IMR-90 (cell line): ENCODE results near the gene LYPD5. TPM values are rescaled to one million over a fixed set of nuclear protein-coding genes. Genes with fewer than 3 reads are reported as not detected.

Experiments
- ATAC-seq: fragments of 200-7000 bp; cut with Tn5 transposase; 2 replicates; pipeline ENCODE4 v1.9.1; 2020; ENCODE audit warnings: low read depth, mild to moderate bottlenecking, moderate library complexity
- BruUV-seq: library from RNA; stranded (reverse); fragments of 400-500 nt; replicated peaks from 2 replicates; lab custom pipeline; 2021; lab: Mats Ljungman, UMichigan
- CTCF ChIA-PET: fragments of 300-600 bp; formaldehyde crosslinking; extraction: SDS; loops from one replicate; lab custom pipeline; 2021; ENCODE audit warnings: antibody characterized with exemption; lab: Yijun Ruan, JAX
- POLR2A ChIA-PET: fragments of 300-600 bp; sonication (Branson Sonifier 250); formaldehyde crosslinking; loops from one replicate; lab custom pipeline; 2022; ENCODE audit warnings: antibody characterized with exemption; ENCODE audit not compliant: unreplicated experiment; lab: Charles Lee
- DNase-seq: peaks from one replicate; pipeline ENCODE4 v3.0.0; 2013
- H2AFZ ChIP-seq: replicated peaks from 2 replicates; pipeline ENCODE3; 2013; ENCODE audit warnings: low read length, mild to moderate bottlenecking; ENCODE audit not compliant: poor library complexity
- H2AK5ac ChIP-seq: 2 replicates; pipeline ENCODE4 v1.6.1; 2013; ENCODE audit warnings: low read depth, low read length, inconsistent platforms
- H2AK9ac ChIP-seq: replicated peaks from 2 replicates; pipeline ENCODE3; 2013; ENCODE audit warnings: mild to moderate bottlenecking, low read depth, low read length, moderate library complexity; ENCODE audit not compliant: poor library complexity
- H2BK120ac ChIP-seq: 2 replicates; pipeline ENCODE4 v1.6.1; 2013; ENCODE audit warnings: low read depth, low read length, inconsistent platforms
- H2BK15ac ChIP-seq: 3 replicates; pipeline ENCODE4 v1.6.1; 2013; ENCODE audit warnings: low read depth, low read length, inconsistent platforms
- H2BK20ac ChIP-seq: 2 replicates; pipeline ENCODE4 v1.6.1; 2013; ENCODE audit warnings: low read depth, mild to moderate bottlenecking, inconsistent platforms, low read length, moderate library complexity
- H2BK5ac ChIP-seq: 2 replicates; pipeline ENCODE4 v1.6.1; 2013; ENCODE audit warnings: mild to moderate bottlenecking, low read depth, low read length, inconsistent platforms; ENCODE audit not compliant: poor library complexity, severe bottlenecking
- H3K14ac ChIP-seq: replicated peaks from 2 replicates; pipeline ENCODE4 v1.6.1; 2013; ENCODE audit warnings: low read depth, low read length, inconsistent platforms
- H3K18ac ChIP-seq: 2 replicates; pipeline ENCODE4 v1.6.1; 2013; ENCODE audit warnings: low read depth, low read length, control low read depth
- H3K23ac ChIP-seq: 2 replicates; pipeline ENCODE4 v1.6.1; 2013; ENCODE audit warnings: low read depth, low read length, inconsistent platforms
- H3K27ac ChIP-seq: 2 replicates; pipeline ENCODE4 v1.5.1; 2013; ENCODE audit warnings: mild to moderate bottlenecking, control low read depth, low read length; ENCODE audit not compliant: insufficient read depth
- H3K27me3 ChIP-seq: 2 replicates; pipeline ENCODE4 v1.6.1; 2013; ENCODE audit warnings: low read length; ENCODE audit not compliant: control insufficient read depth, insufficient read depth
- H3K36me3 ChIP-seq: 2 replicates; pipeline ENCODE4 v1.6.1; 2013; ENCODE audit warnings: low read length, mixed read lengths; ENCODE audit not compliant: control insufficient read depth, insufficient read depth
- H3K4ac ChIP-seq: 2 replicates; pipeline ENCODE4 v1.6.1; 2013; ENCODE audit warnings: low read depth, low read length, inconsistent platforms
- H3K4me1 ChIP-seq: 2 replicates; pipeline ENCODE4 v1.6.1; 2013; ENCODE audit warnings: low read length, mixed read lengths; ENCODE audit not compliant: control insufficient read depth, insufficient read depth
- H3K4me2 ChIP-seq: 2 replicates; pipeline ENCODE4 v1.6.1; 2013; ENCODE audit warnings: low read depth, mild to moderate bottlenecking, control low read depth, low read length, moderate library complexity
- H3K4me3 ChIP-seq: 2 replicates; pipeline ENCODE4 v1.5.1; 2013; ENCODE audit warnings: low read depth, mild to moderate bottlenecking, control low read depth, low read length, moderate library complexity; ENCODE audit not compliant: insufficient read depth
- H3K56ac ChIP-seq: 2 replicates; pipeline ENCODE4 v1.6.1; 2013; ENCODE audit warnings: low read length, inconsistent platforms; ENCODE audit not compliant: insufficient read depth; ENCODE audit errors: extremely low read depth
- H3K79me1 ChIP-seq, 2 experiments: 2 replicates each; pipeline ENCODE4 v1.6.1; 2013; ENCODE audit warnings: low read length in 2 of 2, inconsistent platforms in 1 of 2, low read depth in 1 of 2
- H3K9ac ChIP-seq: 2 replicates; pipeline ENCODE4 v1.6.1; 2013; ENCODE audit warnings: low read depth, low read length, control low read depth
- H3K9me1 ChIP-seq: 2 replicates; pipeline ENCODE4 v1.6.1; 2013; ENCODE audit warnings: low read length, inconsistent platforms; ENCODE audit not compliant: insufficient read depth
- H3K9me3 ChIP-seq: 2 replicates; pipeline ENCODE4 v1.6.1; 2013; ENCODE audit warnings: low read length; ENCODE audit not compliant: control insufficient read depth, insufficient read depth
- H4K20me1 ChIP-seq: 2 replicates; pipeline ENCODE4 v1.6.1; 2013; ENCODE audit warnings: low read length, inconsistent platforms; ENCODE audit not compliant: insufficient read depth
- H4K5ac ChIP-seq: 2 replicates; pipeline ENCODE4 v1.6.1; 2013; ENCODE audit warnings: mild to moderate bottlenecking, low read depth, low read length, control low read depth
- H4K8ac ChIP-seq, 2 experiments: 2 replicates each; pipeline ENCODE4 v1.6.1; 2013; ENCODE audit warnings: low read depth in 2 of 2, low read length in 2 of 2, control low read depth in 1 of 2, inconsistent platforms in 1 of 2
- H4K91ac ChIP-seq: 2 replicates; pipeline ENCODE4 v1.6.1; 2013; ENCODE audit warnings: low read depth, low read length, inconsistent platforms; ENCODE audit not compliant: insufficient read depth
- FOS ChIP-seq: fragments of 150-350 bp; IDR thresholded peaks from 2 replicates; pipeline ENCODE4 v1.6.1; 2016; ENCODE audit warnings: low read depth, low read length
- RCOR1 ChIP-seq: IDR thresholded peaks from 2 replicates; pipeline ENCODE4 v1.6.1; 2012; ENCODE audit warnings: mild to moderate bottlenecking, low read length, improper control_type of control experiment; ENCODE audit not compliant: insufficient replicate concordance
- SMC3 ChIP-seq: fragments of 150-350 bp; IDR thresholded peaks from 2 replicates; pipeline ENCODE4 v1.6.1; 2016; ENCODE audit warnings: low read depth, mild to moderate bottlenecking, antibody characterized with exemption, low read length, moderate library complexity
- WGBS, 2 experiments: methylation state at CpG; one replicate each; pipeline versions ENCODE4 v1.1.5 to v1.1.7; 2013; ENCODE audit warnings: missing lambda C conversion rate in 2 of 2; ENCODE audit not compliant: insufficient read length in 1 of 2; ENCODE audit errors: extremely low coverage in 2 of 2; 5-methylcytosine and 5-hydroxymethylcytosine counted together
- dilution Hi-C: fragments of 300-500 bp; cut with HindIII; formaldehyde crosslinking; loops from one replicate; pipeline ENCODE4 v1.14.3; 2018; ENCODE audit warnings: low sequenced_read_pairs; ENCODE audit not compliant: unreplicated experiment
- in situ Hi-C: fragments of 300-500 bp; cut with MboI; formaldehyde crosslinking; loops from 3 replicates; pipeline ENCODE4 v1.14.3; 2019; ENCODE audit warnings: low sequenced_read_pairs, inconsistent platforms, mixed read lengths
- intact Hi-C: fragments of 100-400 bp; cut with micrococcal nuclease; formaldehyde crosslinking; loops from 2 replicates; pipeline ENCODE4 v1.10.0; 2022
- polyA plus RNA-seq, 3 experiments: library from polyadenylated mRNA; depleted of rRNA; stranded (reverse); fragments of >200 nt; gene quantifications; 2 replicates each; pipeline ENCODE4 v1.2.3, GENCODE V29; 2012; ENCODE audit warnings: low replicate concordance in 1 of 3
- total RNA-seq: library from RNA; depleted of rRNA; stranded (reverse); fragments of >200 nt; gene quantifications from 2 replicates; pipeline ENCODE4 v1.2.3, GENCODE V29; 2012

The LYPD5 gene
- total and polyA plus RNA-seq, 2 of the 4 experiments (the other 2 are of a cell fraction) = 0.31 to 0.36 TPM

- dilution Hi-C loops = no loop called here
- Histone ChIP-seq H3K9me1 (no peaks in the 10 kb centered on the region), H3K27me3 (peaks cover 8% of the 10 kb centered on the region), H2BK15ac (no peak overlapping the region), H3K27ac (no peak overlapping the region), H3K4me2 (no peak overlapping the region), H3K9ac (no peak overlapping the region), H3K18ac (no peak overlapping the region), H3K23ac (no peak overlapping the region), H4K8ac (no peak overlapping the region), H3K4me1 (no peaks in the 10 kb centered on the region), H4K20me1 (no peaks in the 10 kb centered on the region), H4K91ac (no peak overlapping the region), H3K4ac (no peak overlapping the region), H2AK9ac (no peak overlapping the region), H3K4me3 (no peak overlapping the region), H2AK5ac (no peak overlapping the region), H2BK20ac (no peak overlapping the region), H3K36me3 (no peaks in the 10 kb centered on the region), H3K14ac (no peak overlapping the region), H2AFZ (no peak overlapping the region), H2BK120ac (no peak overlapping the region), H3K79me1 (no peaks in the 10 kb centered on the region), H4K5ac (no peak overlapping the region), H2BK5ac (no peak overlapping the region), H3K56ac (no peak overlapping the region), H3K9me3 (no peaks in the 10 kb centered on the region)
- ATAC-seq (no peak), DNase-seq (no peak)
- intact Hi-C loops = no loop called here
- in situ Hi-C loops = no loop called here
- ChIA-PET CTCF (no interaction called here), POLR2A (no interaction called here)
- WGBS, 2 experiments = no CpG with 5 or more reads among the region's 1 CpG
- no TSS peak for BruUV-seq
- TF ChIP-seq SMC3 (no peak), RCOR1 (no peak), FOS (no peak)
Measured at GRCh38 chr19:43812259-43812658, 10.0 kb upstream of the LYPD5 start.
